Stomach (tissue), 9 donors: Measurements from ENCODE around the gene ASMTL. TPM values are rescaled to one million over a fixed set of nuclear protein-coding genes. Genes with fewer than 3 reads are reported as not detected.

Source experiments
- DNase-seq, 2 donors: peaks; one replicate each; pipeline versions ENCODE4 v3.0.0 to v3.0.0-alpha.2; 2013 to 2019
- H3K27ac ChIP-seq, 5 donors: fragments of 200-600 bp in 4 of 5; sonication (generic) in 4 of 5; one replicate each; pipeline ENCODE4 v1.5.1; 2013 to 2019; ENCODE audit warnings: mild to moderate bottlenecking in 1 of 5, moderate library complexity in 1 of 5
- H3K27me3 ChIP-seq, 3 donors: fragments of 200-600 bp; sonication (generic); one replicate each; pipeline ENCODE4 v1.5.1; 2017 to 2019; ENCODE audit warnings: mixed run types in 1 of 3
- H3K36me3 ChIP-seq, 4 donors: fragments of 200-600 bp; sonication (generic); 1 replicate in 3 of 4; 2 replicates in 1 of 4; pipeline ENCODE4 v1.5.1; 2016 to 2019
- H3K4me1 ChIP-seq, 4 donors: fragments of 200-600 bp; sonication (generic); one replicate each; pipeline ENCODE4 v1.5.1; 2016 to 2019
- H3K4me3 ChIP-seq, 4 donors: fragments of 200-600 bp; sonication (generic) in 3 of 4; one replicate each; pipeline ENCODE4 v1.5.1; 2016 to 2019; ENCODE audit warnings: mild to moderate bottlenecking in 1 of 4
- H3K9me3 ChIP-seq, 4 donors: fragments of 200-600 bp; sonication (generic); one replicate each; pipeline ENCODE4 v1.5.1; 2016 to 2019
- EP300 ChIP-seq: sonication (generic); formaldehyde crosslinking; IDR thresholded peaks from one replicate; pipeline ENCODE4 v1.6.1; 2017; ENCODE audit warnings: antibody characterized with exemption
- POLR2A ChIP-seq, 4 donors: fragments of 450-650 bp; IDR thresholded peaks; one replicate each; pipeline ENCODE4 v1.6.1; 2016; ENCODE audit warnings: antibody characterized with exemption in 4 of 4, control low read depth in 2 of 4, mild to moderate bottlenecking in 1 of 4, moderate library complexity in 1 of 4
- POLR2AphosphoS5 ChIP-seq, 3 donors: sonication (generic); formaldehyde crosslinking; IDR thresholded peaks; one replicate each; pipeline ENCODE4 v1.6.1; 2016; ENCODE audit warnings: antibody characterized with exemption in 3 of 3
- WGBS, 5 donors: extraction: QIAGEN DNeasy Blood & Tissue Kit in 3 of 5; methylation state at CpG; one replicate each; pipeline versions ENCODE4 v1.1.5 to v1.1.7; 2013 to 2018; 5-methylcytosine and 5-hydroxymethylcytosine counted together
- intact Hi-C: fragments of 100-400 bp; cut with DNase I; formaldehyde crosslinking; loops from one replicate; pipeline ENCODE4 v1.15.1; 2023; ENCODE audit warnings: low total_unique reads
- polyA plus RNA-seq, 3 donors: library from polyadenylated mRNA; stranded (reverse); fragments of 200-250 nt; gene quantifications; one replicate each; pipeline ENCODE4 v1.2.3, GENCODE V29; 2013
- total RNA-seq, 5 donors: library from RNA; depleted of rRNA; stranded (reverse); fragments of >200 nt; gene quantifications; one replicate each; pipeline versions ENCODE4 v1.1.0 to v1.2.3, GENCODE V29; 2014 to 2016
- TF ChIP-seq, protein P1 (sequence below), 7 experiments: fragments of 450-650 bp in 4 of 7; fragments of 200-600 bp in 3 of 7; sonication (generic) in 3 of 7; IDR thresholded peaks; one replicate each; pipeline ENCODE4 v1.5.1; 2016 to 2019; ENCODE audit warnings: antibody characterized with exemption in 7 of 7, control low read depth in 2 of 7, mild to moderate bottlenecking in 1 of 7
- donor health status: healthy with polysubstance abuse.
- donor health status: Bipolar disorder and iron deficiency.
- donor health status: healthy.

ASMTL gene
- total and polyA plus RNA-seq, 8 donors, result 5.8 to 45.8 (median 17.9) TPM

DNA sequence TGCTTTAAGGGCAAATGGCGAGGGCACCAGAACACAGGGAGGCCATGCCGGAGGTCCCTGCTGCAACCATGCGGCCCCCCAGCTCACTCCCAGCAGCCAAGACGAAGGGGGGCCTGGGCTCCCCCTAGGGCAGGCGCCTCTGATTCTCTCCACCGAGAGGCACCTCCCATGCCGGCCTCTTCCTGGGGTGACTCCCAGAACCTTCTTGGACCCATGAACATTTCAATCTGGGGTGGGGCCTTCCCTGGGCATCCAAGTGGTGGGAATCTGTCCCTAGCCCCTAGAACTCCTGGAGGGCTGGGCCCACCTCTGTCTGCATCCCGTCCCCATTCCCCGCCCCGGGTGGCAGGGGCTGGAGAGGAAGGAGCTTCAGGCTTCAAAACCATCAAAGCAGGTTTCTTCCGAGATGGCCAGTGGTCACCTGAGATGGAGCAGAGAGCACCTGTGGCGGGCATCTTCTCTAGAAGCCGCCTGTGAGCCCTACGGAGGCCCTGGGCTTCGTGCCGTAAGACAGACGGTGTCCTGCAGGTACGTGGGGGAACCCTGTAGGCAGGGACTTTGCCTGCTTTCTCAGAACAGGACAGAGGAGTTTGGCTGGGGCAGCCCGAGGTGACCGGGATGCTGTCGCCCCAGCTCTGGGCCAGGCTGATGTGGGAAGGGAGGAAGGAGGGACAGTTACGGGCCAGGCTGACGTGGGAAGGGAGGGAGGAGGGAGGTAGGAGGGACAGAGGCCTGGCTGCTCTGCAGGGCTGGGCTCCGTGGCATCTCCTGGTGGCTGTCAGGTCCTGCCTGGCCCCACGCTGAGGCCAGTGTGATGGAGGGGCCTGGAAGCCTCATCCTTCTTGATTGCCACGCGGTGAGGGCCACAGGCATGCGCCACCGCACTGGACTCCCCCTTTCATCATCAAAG is 54.0 kb downstream of the ASMTL start:
- H3K4me1 ChIP-seq, result peaks cover 0 to 16% (median 7%) of the 10 kb centered on the region in 4 donors
- no peak overlapping the region for H3K27ac ChIP-seq
- no peaks in the 10 kb centered on the region for H3K9me3 ChIP-seq
- H3K27me3 ChIP-seq, result no peaks in the 10 kb centered on the region
- no peak overlapping the region for H3K4me3 ChIP-seq
- DNase-seq, result no peak
- TF ChIP-seq POLR2A (IDR thresholded peaks at IDR 0.05), result no peak
- TF ChIP-seq EP300, result no peak
- TF ChIP-seq, protein P1, sequence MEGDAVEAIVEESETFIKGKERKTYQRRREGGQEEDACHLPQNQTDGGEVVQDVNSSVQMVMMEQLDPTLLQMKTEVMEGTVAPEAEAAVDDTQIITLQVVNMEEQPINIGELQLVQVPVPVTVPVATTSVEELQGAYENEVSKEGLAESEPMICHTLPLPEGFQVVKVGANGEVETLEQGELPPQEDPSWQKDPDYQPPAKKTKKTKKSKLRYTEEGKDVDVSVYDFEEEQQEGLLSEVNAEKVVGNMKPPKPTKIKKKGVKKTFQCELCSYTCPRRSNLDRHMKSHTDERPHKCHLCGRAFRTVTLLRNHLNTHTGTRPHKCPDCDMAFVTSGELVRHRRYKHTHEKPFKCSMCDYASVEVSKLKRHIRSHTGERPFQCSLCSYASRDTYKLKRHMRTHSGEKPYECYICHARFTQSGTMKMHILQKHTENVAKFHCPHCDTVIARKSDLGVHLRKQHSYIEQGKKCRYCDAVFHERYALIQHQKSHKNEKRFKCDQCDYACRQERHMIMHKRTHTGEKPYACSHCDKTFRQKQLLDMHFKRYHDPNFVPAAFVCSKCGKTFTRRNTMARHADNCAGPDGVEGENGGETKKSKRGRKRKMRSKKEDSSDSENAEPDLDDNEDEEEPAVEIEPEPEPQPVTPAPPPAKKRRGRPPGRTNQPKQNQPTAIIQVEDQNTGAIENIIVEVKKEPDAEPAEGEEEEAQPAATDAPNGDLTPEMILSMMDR (IDR thresholded peaks at IDR 0.05), result no peak
- TF ChIP-seq POLR2AphosphoS5 (IDR thresholded peaks at IDR 0.05), result no peak
- 87 to 94% (median 91%) methylated on average over 23 to 29 of the region's 29 CpGs for WGBS, 5 donors
- intact Hi-C loops, result loop anchor here (10.0 kb wide), 1 partner anchor 56 kb away; the partner anchor contains the start of gene ASMTL
- peaks cover 9 to 71% (median 53%) of the 10 kb centered on the region in 4 donors for H3K36me3 ChIP-seq

- Histone ChIP-seq H3K27ac (no peak overlapping the region), H3K4me3 (no peak overlapping the region), H3K4me1 (peaks cover 0 to 23% (median 15%) of the 10 kb centered on the region in 4 donors), H3K36me3 (peaks cover 0 to 61% (median 43%) of the 10 kb centered on the region in 4 donors), H3K9me3 (no peaks in the 10 kb centered on the region), H3K27me3 (no peaks in the 10 kb centered on the region)
- whole genome bisulfite sequencing, 5 donors, result 88 to 96% (median 94%) methylated on average over 20 to 29 of the region's 29 CpGs
- DNase-seq, result no peak
- intact Hi-C loops, result loop anchor here (10.0 kb wide), 1 partner anchor 57 kb away; the partner anchor contains the start of gene ASMTL
- TF ChIP-seq POLR2A (IDR thresholded peaks at IDR 0.05) (no peak), POLR2AphosphoS5 (IDR thresholded peaks at IDR 0.05) (no peak), EP300 (no peak)
- TF ChIP-seq, protein P1 (IDR thresholded peaks at IDR 0.05), result no peak
Observed at GRCh38 chrX:1397441-1398270, 55.1 kb downstream of the ASMTL start.

DNA sequence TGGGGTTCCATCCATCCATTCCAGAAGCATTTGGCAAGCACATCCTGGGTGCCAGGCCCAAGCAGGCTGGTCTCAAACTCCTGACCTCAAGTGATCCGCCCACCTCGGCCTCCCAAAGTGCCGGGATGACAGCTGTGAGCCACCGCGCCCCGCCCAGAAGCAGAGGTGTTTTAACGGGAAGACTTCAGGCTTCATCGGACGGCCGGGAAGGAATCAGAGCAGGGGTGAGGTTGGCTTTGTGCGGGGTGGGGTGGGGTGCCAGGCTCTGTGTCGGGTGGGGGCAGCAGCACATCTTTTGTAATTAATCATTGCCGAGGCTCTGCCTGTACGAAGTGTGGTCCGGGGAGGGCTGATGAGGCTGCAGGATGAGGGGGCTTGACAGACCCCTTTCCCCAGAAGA is 55.7 kb downstream of the ASMTL start:
- peaks cover 0 to 56% (median 40%) of the 10 kb centered on the region in 4 donors for H3K36me3 ChIP-seq
- H3K4me3 ChIP-seq, result no peak overlapping the region
- intact Hi-C loops, result loop anchor here (10.0 kb wide), 1 partner anchor 58 kb away; the partner anchor contains the start of gene ASMTL
- no peak overlapping the region for H3K27ac ChIP-seq
- 86 to 94% (median 90%) methylated on average over 14 to 15 of the region's 15 CpGs for WGBS, 5 donors
- no peaks in the 10 kb centered on the region for H3K27me3 ChIP-seq
- no peak for DNase-seq
- H3K9me3 ChIP-seq, result no peaks in the 10 kb centered on the region
- peaks cover 0 to 23% (median 15%) of the 10 kb centered on the region in 4 donors for H3K4me1 ChIP-seq
- TF ChIP-seq, protein P1 (IDR thresholded peaks at IDR 0.05), result no peak
- TF ChIP-seq POLR2A (IDR thresholded peaks at IDR 0.05) (no peak), POLR2AphosphoS5 (IDR thresholded peaks at IDR 0.05) (no peak), EP300 (no peak)
